Mesenchymal stem cell (in vitro differentiated cells and primary cell): ENCODE measurements around the gene PALD1.

Experiments used
- DNase-seq: peaks from one replicate; pipeline ENCODE4 v3.0.0-alpha.2; 2013
- H2AFZ ChIP-seq: one replicate; pipeline ENCODE4 v1.6.1; 2013; ENCODE audit warnings: low read depth, mild to moderate bottlenecking, control low read depth, inconsistent platforms, low read length, moderate library complexity
- H2AK5ac ChIP-seq: 2 replicates; pipeline ENCODE4 v1.6.1; 2013; ENCODE audit warnings: low read length, moderate library complexity, mild to moderate bottlenecking, inconsistent platforms; ENCODE audit not compliant: severe bottlenecking
- H2BK120ac ChIP-seq: one replicate; pipeline ENCODE4 v1.6.1; 2013; ENCODE audit warnings: low read depth, mild to moderate bottlenecking, inconsistent platforms, low read length, moderate library complexity
- H2BK12ac ChIP-seq, 2 experiments: one replicate each; pipeline ENCODE4 v1.6.1; 2013; ENCODE audit warnings: inconsistent platforms in 2 of 2, low read length in 2 of 2, mild to moderate bottlenecking in 2 of 2, moderate library complexity in 2 of 2, control low read depth in 1 of 2
- H2BK15ac ChIP-seq: one replicate; pipeline ENCODE4 v1.6.1; 2013; ENCODE audit warnings: mild to moderate bottlenecking, low read depth, inconsistent platforms; ENCODE audit not compliant: poor library complexity, severe bottlenecking
- H2BK5ac ChIP-seq: 2 replicates; pipeline ENCODE4 v1.6.1; 2013; ENCODE audit warnings: low read depth, mild to moderate bottlenecking, low read length, control low read depth, inconsistent platforms; ENCODE audit not compliant: poor library complexity, severe bottlenecking
- H3K14ac ChIP-seq, 2 experiments: one replicate each; pipeline ENCODE4 v1.6.1; 2013; ENCODE audit warnings: inconsistent platforms in 2 of 2, low read length in 2 of 2, control low read depth in 1 of 2, mild to moderate bottlenecking in 1 of 2, moderate library complexity in 1 of 2
- H3K18ac ChIP-seq, 2 experiments: one replicate each; pipeline ENCODE4 v1.6.1; 2013; ENCODE audit warnings: inconsistent platforms in 2 of 2, low read length in 2 of 2, control low read depth in 1 of 2, low read depth in 1 of 2, mild to moderate bottlenecking in 1 of 2
- H3K23ac ChIP-seq, 2 experiments: one replicate each; pipeline ENCODE4 v1.6.1; 2013; ENCODE audit warnings: inconsistent platforms in 2 of 2, low read length in 2 of 2, mild to moderate bottlenecking in 2 of 2, moderate library complexity in 2 of 2, control low read depth in 1 of 2
- H3K27ac ChIP-seq: 2 replicates; pipeline ENCODE4 v1.5.1; 2013; ENCODE audit warnings: mild to moderate bottlenecking, moderate library complexity, low read length, control low read depth, inconsistent platforms; ENCODE audit not compliant: poor library complexity, severe bottlenecking
- H3K27me3 ChIP-seq, 2 experiments: 2 replicates each; pipeline versions ENCODE4 v1.6.1 to v1.7.0; 2013; ENCODE audit warnings: low read length in 2 of 2, mild to moderate bottlenecking in 2 of 2, moderate library complexity in 2 of 2, control low read depth in 1 of 2, inconsistent platforms in 1 of 2; ENCODE audit not compliant: control insufficient read depth in 1 of 2, insufficient read depth in 1 of 2
- H3K36me3 ChIP-seq, 2 experiments: 2 replicates each; pipeline versions ENCODE4 v1.6.1 to v1.7.0; 2013; ENCODE audit warnings: low read length in 2 of 2, control low read depth in 1 of 2, inconsistent platforms in 1 of 2, low read depth in 1 of 2, mild to moderate bottlenecking in 1 of 2; ENCODE audit not compliant: insufficient read depth in 2 of 2, control insufficient read depth in 1 of 2
- H3K4ac ChIP-seq, 2 experiments: one replicate each; pipeline ENCODE4 v1.6.1; 2013; ENCODE audit warnings: inconsistent platforms in 2 of 2, low read length in 2 of 2, mild to moderate bottlenecking in 2 of 2, moderate library complexity in 2 of 2, control low read depth in 1 of 2, low read depth in 1 of 2
- H3K4me1 ChIP-seq: 2 replicates; pipeline ENCODE4 v1.6.1; 2013; ENCODE audit warnings: low read depth, low read length, control low read depth; ENCODE audit not compliant: control insufficient read depth, insufficient read depth
- H3K4me2 ChIP-seq: 2 replicates; pipeline ENCODE4 v1.6.1; 2013; ENCODE audit warnings: low read length, mild to moderate bottlenecking, inconsistent platforms; ENCODE audit not compliant: poor library complexity, severe bottlenecking
- H3K4me3 ChIP-seq, 2 experiments: 2 replicates each; pipeline versions ENCODE4 v1.5.1 to v1.7.0; 2013; ENCODE audit warnings: low read length in 2 of 2, mild to moderate bottlenecking in 2 of 2, control low read depth in 1 of 2, low read depth in 1 of 2; ENCODE audit not compliant: insufficient read depth in 1 of 2
- H3K79me1 ChIP-seq: replicated peaks from 2 replicates; pipeline ENCODE4 v1.6.1; 2013; ENCODE audit warnings: mild to moderate bottlenecking, control low read depth, low read length, inconsistent platforms; ENCODE audit not compliant: poor library complexity, severe bottlenecking
- H3K9ac ChIP-seq: 2 replicates; pipeline ENCODE4 v1.7.0; 2013; ENCODE audit warnings: mild to moderate bottlenecking, low read length, moderate library complexity
- H3K9me3 ChIP-seq: 2 replicates; pipeline ENCODE4 v1.7.0; 2013; ENCODE audit warnings: mild to moderate bottlenecking, low read length; ENCODE audit not compliant: control insufficient read depth
- H4K8ac ChIP-seq: one replicate; pipeline ENCODE4 v1.6.1; 2013; ENCODE audit warnings: inconsistent platforms, mild to moderate bottlenecking, low read length, moderate library complexity
- H4K91ac ChIP-seq: one replicate; pipeline ENCODE4 v1.6.1; 2013; ENCODE audit warnings: mild to moderate bottlenecking, low read length, inconsistent platforms
- WGBS: methylation state at CpG from one replicate; pipeline ENCODE4 v1.1.7; 2013; ENCODE audit warnings: mixed read lengths; 5-methylcytosine and 5-hydroxymethylcytosine counted together

The PALD1 gene

DNA sequence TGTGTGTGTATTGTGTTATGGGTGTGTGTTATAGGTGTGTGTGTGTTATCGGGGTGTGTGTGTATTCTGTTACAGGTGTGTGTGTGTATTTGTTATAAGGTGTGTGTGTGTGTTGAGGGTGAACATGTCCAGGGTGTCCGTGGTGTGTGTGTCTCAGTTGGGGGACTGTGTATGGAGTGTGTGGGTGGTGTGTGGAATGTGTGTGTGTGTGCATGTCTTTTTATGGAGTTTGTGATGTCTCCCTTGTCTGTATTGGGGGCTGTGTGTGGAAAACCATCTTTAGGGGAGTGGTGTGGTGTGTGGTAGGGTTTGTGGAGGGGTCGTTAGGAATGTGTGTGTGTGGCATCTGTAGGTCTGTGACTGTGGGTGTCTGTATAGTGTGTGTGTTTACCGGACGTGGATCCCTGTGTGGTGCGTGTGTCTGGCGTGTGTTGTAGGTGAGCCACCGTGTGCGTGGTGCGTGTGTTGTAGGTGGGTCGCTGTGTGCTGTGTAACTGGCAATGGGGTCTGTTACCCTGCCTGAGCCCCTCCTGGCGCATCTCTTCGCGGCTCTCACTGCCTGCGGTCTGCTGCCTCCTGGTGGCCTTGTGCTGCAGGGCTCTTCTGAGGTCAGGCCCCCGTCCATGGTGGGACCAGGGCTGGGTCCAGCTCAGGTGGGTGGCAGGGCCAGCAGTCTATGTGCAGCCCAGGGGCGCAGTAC, 61.7 kb downstream of the PALD1 start:
- Histone ChIP-seq H3K27ac (no peak overlapping the region), H2BK12ac (no peak overlapping the region), H2AFZ (no peak overlapping the region), H3K79me1 (no peaks in the 10 kb centered on the region), H2AK5ac (no peak overlapping the region), H3K27me3 (peaks cover 0 to 71% of the 10 kb centered on the region in 2 experiments), H3K9me3 (no peaks in the 10 kb centered on the region), H2BK5ac (no peak overlapping the region), H2BK15ac (no peak overlapping the region), H3K36me3 (peaks cover 0 to 10% of the 10 kb centered on the region in 2 experiments), H3K23ac (no peak overlapping the region), H3K4me2 (no peak overlapping the region), H4K91ac (no peak overlapping the region), H3K4me3 (no peak overlapping the region), H3K4ac (no peak overlapping the region), H3K14ac (peak overlapping the region in 1 of 2 experiments; percentile 58), H3K4me1 (peaks cover 25% of the 10 kb centered on the region), H3K18ac (no peak overlapping the region), H3K9ac (no peak overlapping the region), H4K8ac (no peak overlapping the region), H2BK120ac (no peak overlapping the region)
- WGBS = 75% methylated on average over 15 of the region's 17 CpGs
- DNase-seq = peak; percentile 26

- Histone ChIP-seq H2BK12ac (no peak overlapping the region), H2AFZ (no peak overlapping the region), H3K4me3 (no peak overlapping the region), H3K36me3 (peaks cover 0 to 10% of the 10 kb centered on the region in 2 experiments), H3K79me1 (no peaks in the 10 kb centered on the region), H2BK15ac (no peak overlapping the region), H2BK5ac (no peak overlapping the region), H2AK5ac (no peak overlapping the region), H3K4me2 (no peak overlapping the region), H3K14ac (peak overlapping the region in 1 of 2 experiments; percentile 58), H3K4ac (no peak overlapping the region), H3K18ac (no peak overlapping the region), H3K4me1 (peaks cover 25% of the 10 kb centered on the region), H3K23ac (no peak overlapping the region), H4K8ac (no peak overlapping the region), H3K27ac (no peak overlapping the region), H3K9ac (no peak overlapping the region), H3K9me3 (no peaks in the 10 kb centered on the region), H3K27me3 (peaks cover 0 to 64% of the 10 kb centered on the region in 2 experiments), H2BK120ac (no peak overlapping the region), H4K91ac (no peak overlapping the region)
- DNase-seq = no peak
- WGBS = 87% methylated on average over 15 of the region's 15 CpGs
These were observed 62.3 kb downstream of the PALD1 start for GRCh38 chr10:70540789-70541360.

DNA sequence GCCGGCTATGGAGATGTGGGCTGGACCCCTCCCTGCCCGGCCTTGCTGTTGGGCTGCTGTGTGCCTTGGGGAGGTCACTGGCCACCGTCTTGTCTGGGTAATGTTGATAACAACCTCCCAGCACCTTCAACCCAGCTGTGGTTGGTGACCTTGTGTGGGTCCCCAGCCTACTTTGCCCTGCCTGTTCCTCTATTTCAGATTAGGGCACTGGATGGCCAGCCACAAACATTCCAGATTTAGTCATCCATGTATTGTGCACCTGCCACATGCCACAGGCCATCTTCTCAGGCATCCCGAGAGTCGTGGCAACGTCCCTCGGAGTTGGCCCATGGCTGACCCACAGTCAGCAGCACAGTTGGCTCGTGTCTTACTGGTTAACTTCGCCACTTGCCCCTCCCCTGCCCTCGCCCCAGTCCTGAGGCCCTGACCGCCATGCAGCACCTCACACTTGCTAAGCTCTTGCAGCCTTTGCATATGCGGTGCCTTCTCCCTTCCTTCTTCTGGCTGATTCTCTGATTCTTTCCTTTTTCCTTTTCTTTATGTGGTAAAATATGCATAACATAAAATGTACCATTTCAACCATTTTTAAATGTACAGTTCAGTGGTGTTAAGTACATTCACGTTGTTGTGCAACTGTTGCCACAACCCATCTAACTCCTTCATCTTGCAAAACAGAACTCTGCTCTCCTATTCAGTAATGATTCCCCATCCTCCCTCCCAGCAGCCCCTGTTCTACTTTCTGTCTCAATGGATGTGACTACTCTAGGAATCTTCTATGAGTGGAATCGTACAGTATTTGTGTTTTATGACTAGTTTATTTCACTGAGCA, 63.4 kb downstream of the PALD1 start:
- Histone ChIP-seq H3K4me2 (no peak overlapping the region), H3K23ac (no peak overlapping the region), H3K27me3 (peaks cover 0 to 54% of the 10 kb centered on the region in 2 experiments), H2AFZ (no peak overlapping the region), H3K9ac (no peak overlapping the region), H3K4ac (no peak overlapping the region), H4K91ac (no peak overlapping the region), H3K4me3 (no peak overlapping the region), H2BK12ac (no peak overlapping the region), H3K79me1 (no peaks in the 10 kb centered on the region), H3K4me1 (peaks cover 25% of the 10 kb centered on the region), H3K27ac (no peak overlapping the region), H3K9me3 (no peaks in the 10 kb centered on the region), H3K14ac (no peak overlapping the region), H3K18ac (no peak overlapping the region), H2AK5ac (no peak overlapping the region), H3K36me3 (peaks cover 0 to 10% of the 10 kb centered on the region in 2 experiments), H2BK5ac (no peak overlapping the region), H4K8ac (no peak overlapping the region), H2BK120ac (no peak overlapping the region), H2BK15ac (no peak overlapping the region)
- 89% methylated on average over 11 of the region's 14 CpGs for WGBS
- no peak for DNase-seq

DNA sequence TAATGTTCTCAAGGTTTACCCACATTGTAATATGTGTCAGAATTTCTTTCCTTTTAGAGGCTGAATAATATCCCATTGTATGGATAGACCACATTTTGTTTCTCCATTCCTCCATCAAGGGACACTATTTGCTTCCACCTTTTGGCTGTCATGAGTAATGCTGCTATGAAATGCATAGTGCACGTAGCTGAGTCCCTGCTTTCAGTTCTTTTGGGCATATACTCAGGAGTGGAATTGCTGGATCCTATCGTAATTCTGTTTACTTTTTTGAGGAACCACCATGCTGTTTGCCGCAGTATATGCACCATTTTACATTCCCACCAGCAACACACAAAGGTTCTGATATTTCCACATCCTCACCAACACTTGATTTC, 64.0 kb downstream of the PALD1 start:
- Histone ChIP-seq H2BK5ac (no peak overlapping the region), H3K4ac (no peak overlapping the region), H3K18ac (no peak overlapping the region), H3K14ac (no peak overlapping the region), H2BK15ac (no peak overlapping the region), H3K4me1 (peaks cover 25% of the 10 kb centered on the region), H3K4me3 (no peak overlapping the region), H2AFZ (no peak overlapping the region), H3K79me1 (no peaks in the 10 kb centered on the region), H3K36me3 (peaks cover 0 to 10% of the 10 kb centered on the region in 2 experiments), H4K8ac (no peak overlapping the region), H3K23ac (no peak overlapping the region), H2BK12ac (no peak overlapping the region), H3K27me3 (peaks cover 0 to 48% of the 10 kb centered on the region in 2 experiments), H4K91ac (no peak overlapping the region), H3K4me2 (no peak overlapping the region), H2BK120ac (no peak overlapping the region), H3K27ac (no peak overlapping the region), H3K9ac (no peak overlapping the region), H3K9me3 (no peaks in the 10 kb centered on the region), H2AK5ac (no peak overlapping the region)
- 63% methylated on average over 2 of the region's 3 CpGs for WGBS
- DNase-seq = no peak
